Activated naive CD8-positive, alpha-beta T cell treated with anti-CD3 and anti-CD28 coated beads, Interleukin-2, amount 50 U/mL, for 16 hours (primary cell): Measurements from ENCODE around the gene CD3E.

Experiments used
- DNase-seq: peaks from one replicate; pipeline ENCODE4 v3.0.0-alpha.2; 2020; ENCODE audit warnings: low read depth, low spot score

Gene CD3E

DNA sequence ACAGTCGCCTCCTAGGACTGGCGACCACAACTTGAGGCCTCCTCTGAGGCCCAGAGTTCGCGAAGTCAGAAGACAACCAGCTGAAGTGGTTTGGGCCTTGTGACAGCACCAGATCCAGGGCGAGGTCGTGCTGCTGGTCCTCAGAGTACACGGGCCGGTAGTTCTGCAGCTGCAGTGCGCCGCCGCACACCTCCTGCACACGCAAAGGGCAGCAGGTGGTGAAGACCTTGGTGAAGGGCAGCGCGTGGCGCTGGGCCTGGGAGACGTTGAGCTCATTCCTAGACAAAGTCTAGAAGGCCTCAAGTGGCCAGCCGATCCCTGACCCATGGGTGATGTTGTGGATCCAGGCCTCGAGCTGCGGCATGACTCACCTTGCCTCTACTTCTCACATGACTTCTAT, 18.2 kb downstream of the CD3E start:
- no peak for DNase-seq

DNA sequence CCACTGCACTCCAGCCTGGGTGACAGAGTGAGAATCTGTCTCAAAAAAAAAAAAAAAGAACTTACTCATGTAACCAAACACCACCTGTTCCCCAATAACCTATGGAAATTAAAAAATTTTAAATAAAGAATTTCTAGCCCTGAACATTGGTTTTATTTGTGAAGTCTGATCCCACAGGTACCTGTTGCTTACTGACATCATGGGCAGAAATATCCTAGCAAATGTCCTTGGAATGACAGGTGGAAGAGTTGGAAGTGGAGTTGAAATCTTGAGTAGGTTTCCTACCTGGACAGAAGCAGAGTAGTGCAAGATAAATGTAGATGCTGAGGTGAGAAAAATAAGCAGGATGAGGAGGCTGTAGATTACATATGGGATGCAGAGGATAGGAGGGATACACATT, 20.8 kb downstream of the CD3E start:
- DNase-seq = no peak

DNA sequence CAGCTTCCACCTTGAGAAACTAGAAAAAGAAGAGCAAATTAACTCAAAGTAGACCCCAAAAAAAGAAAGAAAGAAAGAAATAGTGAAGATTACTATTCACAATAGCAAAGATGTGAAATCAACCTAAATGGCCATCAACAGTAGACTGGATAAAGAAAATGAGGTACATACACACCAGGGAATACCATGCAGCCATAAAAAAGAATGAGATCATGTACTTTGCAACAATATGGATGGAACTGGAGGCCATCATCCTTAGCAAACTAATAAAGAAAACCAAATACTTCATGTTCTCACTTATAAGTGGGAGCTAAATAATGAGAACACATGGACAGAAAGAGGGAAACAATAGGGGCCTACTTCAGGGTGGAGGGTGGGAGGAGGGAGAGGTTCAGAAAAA, 24.2 kb downstream of the CD3E start:
- no peak for DNase-seq

DNA sequence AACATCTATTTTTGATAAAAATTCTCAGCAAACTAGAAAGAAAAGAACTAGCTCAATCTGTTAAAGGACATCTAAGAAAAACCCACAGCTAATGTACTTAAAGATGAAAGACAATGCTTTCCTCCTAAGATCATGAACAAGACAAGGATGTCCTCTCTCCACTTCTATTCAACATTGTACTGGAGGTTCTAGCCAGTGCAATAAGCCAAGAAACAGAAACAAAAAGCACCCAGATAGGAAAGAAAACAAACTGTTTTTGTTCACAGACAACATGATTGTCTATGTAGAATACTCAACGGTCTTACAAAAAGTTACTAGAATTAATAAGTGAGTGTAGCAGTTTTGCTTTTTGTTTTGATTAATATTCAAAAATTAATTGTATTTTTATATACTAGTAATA, 30.2 kb downstream of the CD3E start:
- DNase-seq = no peak

DNA sequence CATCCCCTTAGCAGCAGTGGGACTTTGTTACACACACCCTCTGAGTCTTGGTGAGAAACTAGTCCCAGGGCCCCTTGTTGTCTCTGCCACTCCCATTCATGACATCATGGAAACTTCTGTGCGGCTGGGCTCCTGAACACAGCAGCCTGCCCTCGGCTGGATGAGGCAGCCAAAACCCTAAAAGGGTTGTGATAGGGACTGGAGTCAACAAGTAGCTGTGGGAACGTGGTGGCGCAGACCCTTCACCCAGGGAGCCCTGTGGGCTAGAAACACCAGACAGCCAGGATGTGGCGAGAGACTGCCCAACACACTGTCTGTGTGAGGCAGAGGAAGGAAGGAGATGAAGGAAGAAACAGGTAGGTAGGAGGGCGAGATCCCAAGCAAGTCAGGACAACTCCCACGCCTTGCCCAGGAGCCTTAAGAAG, 34.1 kb downstream of the CD3E start:
- peak; percentile 72 for DNase-seq

DNA sequence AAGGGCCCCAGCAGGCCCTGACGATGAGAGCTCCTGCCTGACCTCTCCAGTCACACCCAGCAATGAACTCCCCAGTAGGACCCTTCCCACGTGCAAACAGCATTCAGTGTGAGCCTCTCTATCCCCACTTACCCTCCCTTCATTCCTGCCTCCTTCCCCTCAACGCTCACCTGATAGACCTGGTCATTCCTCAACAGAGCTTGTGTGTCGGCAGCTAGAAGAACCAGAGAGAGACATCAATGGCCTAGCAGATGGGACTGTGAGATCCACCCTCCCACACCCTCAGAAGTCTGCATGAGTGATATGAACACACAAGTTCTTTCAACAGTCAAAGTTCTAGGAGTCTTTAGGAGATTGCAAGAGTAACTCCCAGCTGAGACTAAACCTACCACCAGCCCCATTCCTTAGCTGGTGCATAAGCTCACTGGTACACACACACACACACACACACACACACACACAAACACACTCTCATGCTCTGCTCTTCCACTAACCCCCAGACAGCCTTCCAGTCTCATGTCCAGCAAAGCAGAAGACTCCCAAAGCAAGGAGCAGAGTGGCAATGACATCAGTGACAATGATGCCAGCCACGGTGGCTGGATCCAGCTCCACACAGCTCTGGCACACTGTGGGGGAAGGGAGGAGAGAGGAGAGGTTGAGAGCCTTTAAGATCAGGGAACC, 34.9 kb downstream of the CD3E start:
- DNase-seq = no peak

DNA sequence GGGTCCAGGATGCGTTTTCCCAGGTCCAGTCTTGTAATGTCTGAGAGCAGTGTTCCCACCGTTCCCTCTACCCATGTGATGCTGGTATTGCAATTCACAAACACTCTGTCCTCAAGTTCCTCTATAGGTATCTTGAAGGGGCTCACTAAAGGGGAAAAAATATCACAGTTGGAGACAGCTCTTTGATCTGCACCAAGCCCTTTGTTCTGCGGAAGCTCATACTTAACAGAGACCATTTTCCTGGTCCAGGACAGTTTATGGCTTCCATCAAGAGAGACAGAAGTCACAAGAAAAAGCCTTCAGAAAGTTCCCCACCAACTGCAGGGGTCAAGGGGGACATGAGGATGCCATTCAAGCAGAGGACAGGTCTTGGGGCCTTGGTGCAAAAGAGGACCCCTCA, 35.9 kb downstream of the CD3E start:
- no peak for DNase-seq

DNA sequence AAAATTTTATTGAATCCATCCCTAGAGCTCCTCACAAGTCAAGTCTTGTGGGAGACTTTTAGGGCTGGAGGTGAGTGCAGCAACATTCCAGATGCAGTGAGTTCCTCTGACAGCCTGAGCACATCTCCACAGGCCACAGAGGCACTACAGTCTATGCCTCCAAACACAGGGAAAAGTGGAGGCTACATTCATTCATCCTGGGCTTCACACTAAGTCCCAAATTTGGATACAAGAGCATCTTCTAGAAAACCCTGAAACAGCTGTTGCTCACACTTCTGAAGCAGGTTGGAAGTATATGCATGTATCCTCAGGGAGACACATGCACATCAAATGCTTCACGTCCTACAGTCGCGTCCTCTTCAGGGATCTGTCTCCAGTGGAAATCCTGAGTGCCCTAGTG, 36.7 kb downstream of the CD3E start:
- DNase-seq = no peak

DNA sequence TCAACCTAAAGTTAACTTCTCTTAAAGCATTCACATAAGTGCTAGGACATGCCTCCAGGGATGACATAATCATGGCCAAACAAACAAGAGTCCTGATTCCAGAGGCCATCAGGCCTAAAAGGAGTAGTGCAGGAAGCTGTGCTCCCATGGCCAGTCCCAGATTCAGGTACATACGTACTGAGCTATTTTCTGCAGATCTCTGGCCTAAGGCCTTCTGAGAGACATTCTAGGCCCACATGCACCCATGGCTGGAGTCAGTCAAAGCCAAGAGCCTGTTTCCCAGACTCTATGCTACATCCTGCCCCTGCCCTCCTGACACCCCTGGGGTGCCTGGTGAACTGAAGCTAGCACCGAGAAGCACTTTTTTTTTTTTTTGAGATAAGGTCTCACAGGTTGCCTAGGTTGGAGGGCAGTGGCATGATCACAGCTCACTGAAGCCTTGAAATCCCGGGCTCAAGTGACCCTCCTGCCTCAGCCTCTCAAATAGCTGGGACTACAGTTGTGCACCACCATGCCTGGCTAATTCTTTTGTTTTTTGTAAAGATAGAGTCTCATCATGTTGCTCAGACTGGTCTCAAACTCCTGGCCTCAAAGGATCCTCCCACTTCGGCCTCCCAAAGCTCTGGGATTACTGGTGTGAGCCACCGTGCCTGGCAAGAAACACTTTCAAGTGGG, 37.4 kb downstream of the CD3E start:
- no peak for DNase-seq

DNA sequence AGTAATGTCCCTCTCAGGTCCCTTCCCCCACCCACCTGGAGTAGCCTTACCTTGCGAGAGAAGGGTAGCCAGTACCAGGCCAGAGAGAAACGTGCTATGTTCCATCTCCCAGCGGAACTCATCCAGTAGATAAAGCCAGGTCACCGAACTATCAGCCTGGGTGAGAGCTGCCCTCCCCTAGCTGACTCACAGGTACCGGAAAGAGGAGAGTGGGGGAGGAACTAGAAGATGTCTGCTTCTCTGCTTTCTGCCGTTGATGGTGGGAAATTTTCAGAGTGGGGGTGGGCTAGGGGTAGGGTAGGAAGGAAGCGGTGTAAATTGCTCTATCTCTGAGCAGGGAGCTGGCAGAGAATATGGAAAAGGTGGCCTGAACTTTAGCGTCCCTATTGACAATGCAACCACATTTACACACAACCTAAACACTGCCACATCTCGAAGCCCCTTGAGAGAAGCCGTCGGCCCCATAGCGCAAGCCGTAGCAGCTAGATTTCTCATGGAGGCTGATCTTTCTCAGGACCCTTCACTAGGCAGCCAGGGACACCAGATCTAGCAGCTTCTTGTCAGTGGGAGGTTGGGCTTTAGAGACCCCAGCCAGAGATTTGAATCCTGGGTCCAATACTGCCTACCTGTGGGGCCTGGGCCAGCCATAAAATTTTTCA, 38.1 kb downstream of the CD3E start, which contains the start of gene CD3D:
Gene CD3D, minus strand, starts transcription at position 203 of the 659 bp plus-strand sequence. Its CDS starts 98 bp downstream, at position 105.
- peak; percentile 51 for DNase-seq

DNA sequence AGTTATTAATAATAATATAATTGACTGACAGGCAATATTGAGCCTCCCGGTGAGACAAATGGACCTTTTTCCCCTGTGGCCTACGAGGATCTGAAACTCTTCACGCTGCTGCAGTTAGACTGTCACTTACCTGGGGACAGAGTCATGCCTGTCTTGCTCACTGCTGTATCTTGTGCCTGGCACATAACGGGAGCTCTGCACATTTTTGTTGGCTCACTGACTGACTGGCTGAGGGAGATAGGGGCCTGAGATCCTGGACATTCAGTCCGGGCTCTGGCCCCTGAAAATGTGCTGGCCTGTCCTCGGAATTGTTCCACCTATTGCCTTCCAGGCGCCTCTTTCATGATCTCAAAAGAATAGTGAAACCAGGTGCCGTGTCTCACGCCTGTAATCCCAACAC, 38.7 kb downstream of the CD3E start:
- DNase-seq = no peak

DNA sequence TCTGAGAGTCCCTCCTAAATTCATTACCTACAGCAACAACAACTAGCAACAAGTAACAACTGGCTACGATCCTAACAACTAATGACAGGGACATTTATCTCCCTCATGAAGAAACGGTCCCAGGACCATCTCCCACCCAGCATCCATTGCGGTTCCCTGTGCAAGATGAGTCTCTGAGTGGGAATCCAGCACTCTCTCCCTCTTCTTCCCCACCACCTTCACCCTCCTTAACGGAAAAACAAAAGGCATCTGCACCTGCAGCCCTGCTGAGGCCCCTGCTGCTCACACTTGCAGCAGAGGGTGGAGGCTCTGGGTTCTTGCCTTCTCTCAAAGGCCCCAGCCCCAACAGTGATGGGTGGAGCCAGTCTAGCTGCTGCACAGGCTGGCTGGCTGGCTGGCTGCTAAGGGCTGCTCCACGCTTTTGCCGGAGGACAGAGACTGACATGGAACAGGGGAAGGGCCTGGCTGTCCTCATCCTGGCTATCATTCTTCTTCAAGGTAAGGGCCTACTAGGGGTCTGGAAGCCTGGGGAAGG, 39.5 kb downstream of the CD3E start, which contains the start of gene CD3G:
Gene CD3G, plus strand, starts transcription at position 364 of the 535 bp plus-strand sequence. Its CDS starts 80 bp downstream, at position 444.
- DNase-seq = peak; percentile 28

DNA sequence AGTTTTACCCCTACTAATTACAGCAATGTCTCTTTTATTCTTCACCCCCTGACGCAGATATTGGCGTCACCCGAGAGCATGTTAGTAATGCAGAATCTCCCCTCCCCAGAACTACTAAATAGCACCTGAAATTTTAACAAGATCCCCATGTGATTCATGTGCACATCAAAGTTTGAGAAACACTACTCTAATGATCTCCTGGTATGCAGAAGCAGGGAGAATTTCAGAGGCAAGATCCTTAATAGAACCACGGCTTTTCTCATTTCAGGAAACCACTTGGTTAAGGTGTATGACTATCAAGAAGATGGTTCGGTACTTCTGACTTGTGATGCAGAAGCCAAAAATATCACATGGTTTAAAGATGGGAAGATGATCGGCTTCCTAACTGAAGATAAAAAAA, 44.9 kb downstream of the CD3E start:
- DNase-seq = no peak

DNA sequence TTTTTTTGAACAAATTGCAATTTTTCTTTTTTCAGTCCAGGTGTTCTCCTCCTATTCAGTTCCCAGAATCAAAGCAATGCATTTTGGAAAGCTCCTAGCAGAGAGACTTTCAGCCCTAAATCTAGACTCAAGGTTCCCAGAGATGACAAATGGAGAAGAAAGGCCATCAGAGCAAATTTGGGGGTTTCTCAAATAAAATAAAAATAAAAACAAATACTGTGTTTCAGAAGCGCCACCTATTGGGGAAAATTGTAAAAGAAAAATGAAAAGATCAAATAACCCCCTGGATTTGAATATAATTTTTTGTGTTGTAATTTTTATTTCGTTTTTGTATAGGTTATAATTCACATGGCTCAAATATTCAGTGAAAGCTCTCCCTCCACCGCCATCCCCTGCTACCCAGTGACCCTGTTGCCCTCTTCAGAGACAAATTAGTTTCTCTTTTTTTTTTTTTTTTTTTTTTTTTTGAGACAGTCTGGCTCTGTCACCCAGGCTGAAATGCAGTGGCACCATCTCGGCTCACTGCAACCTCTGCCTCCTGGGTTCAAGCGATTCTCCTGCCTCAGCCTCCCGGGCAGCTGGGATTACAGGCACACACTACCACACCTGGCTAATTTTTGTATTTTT, 48.7 kb downstream of the CD3E start:
- DNase-seq = no peak

DNA sequence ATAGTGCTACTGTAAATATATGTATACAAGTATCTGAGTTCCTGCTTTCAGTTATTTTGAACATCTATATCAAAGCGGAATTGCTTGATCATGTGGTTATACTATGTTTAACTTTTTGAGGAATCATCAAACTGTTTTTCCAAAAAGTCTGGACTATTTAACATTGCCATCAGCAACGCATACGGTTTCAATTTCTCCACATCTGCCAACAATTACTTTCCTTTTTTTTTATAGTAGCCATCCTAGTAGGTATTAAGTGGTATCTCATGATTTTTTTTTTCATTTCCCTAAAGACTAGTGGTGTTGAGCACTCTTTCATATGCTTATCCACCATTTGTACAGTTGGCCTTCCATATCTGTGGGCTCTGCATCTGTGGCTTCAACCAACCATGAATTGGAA, 53.5 kb downstream of the CD3E start:
- DNase-seq = no peak

DNA sequence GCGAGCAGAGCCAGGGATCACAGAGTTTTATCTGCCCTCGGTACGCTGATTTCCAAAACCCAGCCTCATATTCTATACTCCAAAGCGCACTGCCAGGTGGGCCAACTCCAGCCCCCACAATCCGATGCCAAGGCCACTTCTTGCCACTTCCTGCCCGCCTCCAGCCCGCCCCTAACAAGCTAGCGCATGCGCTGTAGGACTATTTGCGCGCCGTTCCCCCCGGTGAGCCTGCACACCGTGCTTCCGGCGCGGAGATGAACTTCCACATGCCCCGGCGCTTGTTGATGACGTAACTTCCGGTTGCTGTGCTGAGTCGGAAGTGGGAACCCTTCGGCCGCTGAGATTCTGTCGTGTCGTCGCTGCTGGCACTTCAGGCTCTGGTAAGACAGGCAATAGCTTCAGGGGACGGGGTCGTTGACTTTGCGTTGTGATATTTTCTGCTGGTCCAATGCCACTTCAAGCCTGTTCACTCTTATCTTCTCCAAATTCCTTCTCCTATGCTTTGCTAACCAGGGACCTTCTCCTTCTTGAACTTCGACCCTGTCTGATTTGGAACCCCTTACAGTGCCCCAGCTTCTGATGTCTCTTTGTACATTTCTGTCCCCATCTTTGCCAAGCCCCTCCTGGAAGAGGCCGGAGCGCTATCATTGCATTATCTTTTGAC, 54.9 kb downstream of the CD3E start, which contains the start of gene UBE4A:
Gene UBE4A, plus strand, starts transcription at position 306 of the 664 bp plus-strand sequence. CDS start 5,481 bp downstream, outside the sequence.
- DNase-seq = peak; percentile 96

DNA sequence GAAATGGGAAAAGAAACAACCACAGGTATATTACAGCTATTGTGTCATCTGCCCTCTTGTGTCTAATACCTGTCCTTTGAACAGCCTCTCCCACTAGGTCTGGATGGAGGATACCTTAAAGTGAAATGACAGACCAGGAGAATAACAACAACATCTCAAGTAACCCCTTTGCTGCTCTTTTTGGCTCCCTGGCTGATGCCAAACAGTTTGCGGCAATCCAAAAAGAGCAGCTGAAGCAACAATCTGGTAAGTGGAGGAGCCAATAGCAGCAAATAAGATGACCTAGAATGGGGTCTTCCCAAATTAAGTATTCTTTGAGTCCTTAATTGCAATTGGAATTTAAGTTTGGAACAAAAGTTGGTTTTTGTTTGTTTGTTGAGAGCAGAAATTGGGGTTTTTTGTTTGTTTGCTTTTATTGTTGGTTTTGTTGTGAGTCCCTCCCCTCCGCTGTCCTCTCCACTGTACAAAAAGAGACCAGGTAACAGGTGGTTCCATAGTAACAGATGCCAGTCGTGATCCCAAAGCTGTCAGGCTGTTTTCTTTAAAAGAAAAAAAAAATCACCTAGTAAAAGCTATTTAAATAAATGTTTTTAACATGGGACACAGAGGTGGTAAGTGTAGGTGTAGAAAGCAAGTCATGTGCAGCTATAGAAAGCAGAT, 60.6 kb downstream of the CD3E start:
- no peak for DNase-seq
